ENCODE data around the gene SMARCD3.

Gene SMARCD3

DNA sequence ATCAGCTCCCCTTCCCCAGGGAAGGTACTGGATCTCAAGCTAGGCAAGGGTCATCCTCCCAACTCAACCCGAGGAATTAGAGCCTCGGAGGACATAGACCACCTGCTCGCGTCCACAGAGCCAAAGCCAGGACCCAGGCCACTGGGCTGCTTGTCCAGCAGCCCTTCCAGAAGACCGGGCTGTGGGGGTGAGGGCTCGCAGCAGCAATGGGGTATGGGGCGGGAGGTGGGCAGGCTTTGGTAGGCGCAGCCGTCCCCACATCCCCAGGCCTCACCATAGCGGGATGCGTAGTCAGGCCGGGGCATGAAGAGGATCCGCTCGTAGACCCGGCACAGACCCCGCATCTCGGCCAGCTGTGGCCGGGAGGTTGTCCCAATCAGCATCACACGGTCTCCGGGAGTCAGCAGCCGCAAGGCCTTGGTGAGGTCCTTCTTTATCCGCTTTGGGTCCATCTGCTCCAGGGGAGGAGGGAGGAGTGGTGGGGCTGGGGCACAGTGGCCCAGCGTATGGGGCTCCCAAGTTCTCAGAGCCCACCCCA, 56.4 kb downstream of the SMARCD3 start:
- no peak for DNase-seq (ENCODE audit: extremely low spot score)
- ChIA-PET CTCF (no interaction called here), POLR2A (no interaction called here)
- no peak for TF ChIP-seq TARDBP (IDR thresholded peaks at IDR 0.05)
- TF ChIP-seq CTBP1 (IDR thresholded peaks at IDR 0.05; ENCODE audit: borderline replicate concordance) = no peak
- TF ChIP-seq SUZ12 (IDR thresholded peaks at IDR 0.05) = no peak
- TF ChIP-seq FOXA1 (IDR thresholded peaks at IDR 0.05) = no peak
- TF ChIP-seq SP1 (IDR thresholded peaks at IDR 0.05) = no peak
- TF ChIP-seq NFRKB (IDR thresholded peaks at IDR 0.05) = no peak
- TF ChIP-seq HDGF (IDR thresholded peaks at IDR 0.05; ENCODE audit: borderline replicate concordance) = no peak
- TF ChIP-seq, protein P1, sequence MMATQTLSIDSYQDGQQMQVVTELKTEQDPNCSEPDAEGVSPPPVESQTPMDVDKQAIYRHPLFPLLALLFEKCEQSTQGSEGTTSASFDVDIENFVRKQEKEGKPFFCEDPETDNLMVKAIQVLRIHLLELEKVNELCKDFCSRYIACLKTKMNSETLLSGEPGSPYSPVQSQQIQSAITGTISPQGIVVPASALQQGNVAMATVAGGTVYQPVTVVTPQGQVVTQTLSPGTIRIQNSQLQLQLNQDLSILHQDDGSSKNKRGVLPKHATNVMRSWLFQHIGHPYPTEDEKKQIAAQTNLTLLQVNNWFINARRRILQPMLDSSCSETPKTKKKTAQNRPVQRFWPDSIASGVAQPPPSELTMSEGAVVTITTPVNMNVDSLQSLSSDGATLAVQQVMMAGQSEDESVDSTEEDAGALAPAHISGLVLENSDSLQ (IDR thresholded peaks at IDR 0.05) = no peak
- TF ChIP-seq ARNT (IDR thresholded peaks at IDR 0.05) = no peak
- TF ChIP-seq L3MBTL2 (conservative IDR thresholded peaks at IDR 0.05) = no peak
- no peak for TF ChIP-seq ZNF384 (IDR thresholded peaks at IDR 0.05)
- TF ChIP-seq ELF4 (IDR thresholded peaks at IDR 0.05) = no peak
- no peak for TF ChIP-seq LEF1 (IDR thresholded peaks at IDR 0.05; ENCODE audit: borderline replicate concordance)
- no peak for TF ChIP-seq FOXK2 (IDR thresholded peaks at IDR 0.05)
- no peak for TF ChIP-seq BHLHE40 (IDR thresholded peaks at IDR 0.05; ENCODE audit: borderline replicate concordance)
- no peak for TF ChIP-seq FOXM1 (IDR thresholded peaks at IDR 0.05; ENCODE audit: borderline replicate concordance)

DNA sequence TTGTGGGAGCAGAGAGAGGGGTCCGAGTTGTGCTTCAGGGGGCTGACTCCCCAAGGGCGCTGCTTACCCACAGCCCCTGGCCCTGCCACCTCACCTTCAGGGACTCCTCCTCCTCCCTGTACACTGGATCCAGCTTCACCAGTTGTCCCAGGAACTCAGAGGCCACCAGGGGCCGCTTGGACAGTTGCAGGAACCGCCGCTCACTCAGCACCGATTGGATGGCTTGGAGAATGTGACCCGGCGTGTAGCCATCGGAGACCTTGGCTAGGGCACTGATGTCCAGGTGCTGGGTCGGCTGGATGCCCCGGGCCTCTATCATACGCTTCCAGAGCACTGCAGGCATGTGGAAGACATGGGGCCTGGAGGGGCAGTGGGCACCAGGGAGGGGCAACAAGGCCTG, 57.0 kb downstream of the SMARCD3 start:
- ChIA-PET CTCF (no interaction called here), POLR2A (no interaction called here)
- no peak for DNase-seq (ENCODE audit: extremely low spot score)
- TF ChIP-seq SUZ12 (IDR thresholded peaks at IDR 0.05) (no peak), HDGF (IDR thresholded peaks at IDR 0.05; ENCODE audit: borderline replicate concordance) (no peak), FOXM1 (IDR thresholded peaks at IDR 0.05; ENCODE audit: borderline replicate concordance) (no peak), ELF4 (IDR thresholded peaks at IDR 0.05) (no peak), LEF1 (IDR thresholded peaks at IDR 0.05; ENCODE audit: borderline replicate concordance) (no peak), SP1 (IDR thresholded peaks at IDR 0.05) (no peak), ARNT (IDR thresholded peaks at IDR 0.05) (no peak), NFRKB (IDR thresholded peaks at IDR 0.05) (no peak), FOXA1 (IDR thresholded peaks at IDR 0.05) (no peak), L3MBTL2 (conservative IDR thresholded peaks at IDR 0.05) (no peak), FOXK2 (IDR thresholded peaks at IDR 0.05) (no peak), CTBP1 (IDR thresholded peaks at IDR 0.05; ENCODE audit: borderline replicate concordance) (no peak), TARDBP (IDR thresholded peaks at IDR 0.05) (no peak), ZNF384 (IDR thresholded peaks at IDR 0.05) (no peak), BHLHE40 (IDR thresholded peaks at IDR 0.05; ENCODE audit: borderline replicate concordance) (no peak)
- TF ChIP-seq, protein P1 (IDR thresholded peaks at IDR 0.05) = no peak

DNA sequence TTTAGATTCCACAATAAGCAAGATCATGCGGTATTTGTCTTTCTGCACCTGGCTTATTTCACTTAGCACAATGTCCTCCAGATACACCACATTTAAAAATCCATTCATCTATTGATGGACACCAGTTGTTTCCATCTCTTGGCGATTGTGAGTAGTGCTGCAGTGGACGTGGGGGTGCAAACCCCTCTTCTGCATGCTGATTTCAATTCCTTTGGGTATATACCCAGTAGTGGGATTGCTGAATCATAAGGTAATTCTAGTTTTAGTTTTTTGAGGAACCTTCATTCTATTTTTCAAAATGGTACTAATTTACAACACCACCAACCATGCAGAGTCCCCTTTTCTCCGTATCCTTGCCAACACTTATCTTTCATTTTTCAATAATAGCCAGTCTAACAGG, 59.5 kb downstream of the SMARCD3 start:
- TF ChIP-seq L3MBTL2 (conservative IDR thresholded peaks at IDR 0.05) = no peak
- no peak for TF ChIP-seq SP1 (IDR thresholded peaks at IDR 0.05)
- no peak for TF ChIP-seq FOXK2 (IDR thresholded peaks at IDR 0.05)
- no peak for TF ChIP-seq ZNF384 (IDR thresholded peaks at IDR 0.05)
- CTCF ChIA-PET = no interaction called here
- POLR2A ChIA-PET = no interaction called here
- no peak for DNase-seq (ENCODE audit: extremely low spot score)

Measured in HEK293T (cell line).